NB4 (cell line): Measurements from ENCODE around the gene ADAMTSL2.

Source experiments
- DNase-seq: peaks from one replicate; pipeline ENCODE4 v3.0.0; 2010; ENCODE audit warnings: low read depth
- H3K4me3 ChIP-seq: one replicate; pipeline ENCODE4 v1.5.1; 2011; ENCODE audit warnings: mild to moderate bottlenecking, low read depth, low read length, moderate library complexity
- MYC ChIP-seq: IDR thresholded peaks from 2 replicates; pipeline ENCODE4 v1.6.1; 2011; ENCODE audit warnings: low read depth, low read length
- POLR2A ChIP-seq: IDR thresholded peaks from 2 replicates; pipeline ENCODE4 v1.6.1; 2011; ENCODE audit warnings: mild to moderate bottlenecking; ENCODE audit not compliant: insufficient read length; ENCODE audit errors: extremely low read depth
- TF ChIP-seq, protein P1 (sequence below): IDR thresholded peaks from 2 replicates; pipeline ENCODE4 v1.6.1; 2011; ENCODE audit warnings: low read depth, low read length
- TF ChIP-seq, protein P2 (sequence below): IDR thresholded peaks from one replicate; pipeline ENCODE4 v1.5.1; 2012; ENCODE audit warnings: low read depth, low read length

The ADAMTSL2 gene

DNA sequence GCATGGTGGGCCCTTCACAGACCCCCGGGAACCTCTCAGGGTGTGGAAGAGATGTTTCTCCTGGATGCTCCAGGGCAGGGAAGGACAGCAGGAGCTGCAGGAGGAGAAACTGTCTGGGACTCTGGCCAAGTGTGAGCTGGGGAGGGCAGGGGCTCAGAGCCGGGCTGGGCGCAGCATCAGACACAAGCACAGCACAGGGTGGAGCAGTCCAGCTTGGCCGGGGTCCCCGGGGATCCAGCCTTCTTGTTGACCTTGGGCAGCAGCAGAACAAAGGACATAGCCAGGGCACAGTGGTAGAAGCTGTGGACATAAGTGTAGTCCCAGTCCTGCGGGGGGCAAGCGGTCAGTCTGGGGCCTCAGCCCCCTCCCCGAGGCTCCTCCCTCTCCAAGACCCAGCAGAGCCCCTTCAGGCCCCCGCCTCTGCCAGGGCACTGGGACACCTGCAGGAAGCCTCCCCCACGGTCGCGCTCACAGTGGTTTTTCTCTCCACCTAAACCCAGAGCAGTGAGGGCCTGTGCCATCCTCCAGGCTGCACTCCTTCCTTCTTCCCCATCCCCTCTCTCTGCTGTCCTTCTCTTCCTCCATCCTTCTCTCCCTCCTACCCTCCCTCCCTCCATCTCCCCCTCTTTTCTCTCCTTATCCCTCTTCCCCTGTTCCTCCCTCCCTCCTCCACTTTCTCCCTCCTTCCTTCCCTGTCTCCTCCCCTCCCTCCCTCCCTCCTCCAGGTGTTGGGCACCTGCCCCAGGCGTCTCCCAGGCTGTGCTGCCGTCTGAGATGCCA lies 19.9 kb upstream of the ADAMTSL2 start:
- no peak for DNase-seq
- H3K4me3 ChIP-seq, result no peak overlapping the region
- TF ChIP-seq MYC, result no peak
- TF ChIP-seq POLR2A, result no peak
- TF ChIP-seq, protein P1, sequence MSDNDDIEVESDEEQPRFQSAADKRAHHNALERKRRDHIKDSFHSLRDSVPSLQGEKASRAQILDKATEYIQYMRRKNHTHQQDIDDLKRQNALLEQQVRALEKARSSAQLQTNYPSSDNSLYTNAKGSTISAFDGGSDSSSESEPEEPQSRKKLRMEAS, result no peak
- TF ChIP-seq, protein P2, sequence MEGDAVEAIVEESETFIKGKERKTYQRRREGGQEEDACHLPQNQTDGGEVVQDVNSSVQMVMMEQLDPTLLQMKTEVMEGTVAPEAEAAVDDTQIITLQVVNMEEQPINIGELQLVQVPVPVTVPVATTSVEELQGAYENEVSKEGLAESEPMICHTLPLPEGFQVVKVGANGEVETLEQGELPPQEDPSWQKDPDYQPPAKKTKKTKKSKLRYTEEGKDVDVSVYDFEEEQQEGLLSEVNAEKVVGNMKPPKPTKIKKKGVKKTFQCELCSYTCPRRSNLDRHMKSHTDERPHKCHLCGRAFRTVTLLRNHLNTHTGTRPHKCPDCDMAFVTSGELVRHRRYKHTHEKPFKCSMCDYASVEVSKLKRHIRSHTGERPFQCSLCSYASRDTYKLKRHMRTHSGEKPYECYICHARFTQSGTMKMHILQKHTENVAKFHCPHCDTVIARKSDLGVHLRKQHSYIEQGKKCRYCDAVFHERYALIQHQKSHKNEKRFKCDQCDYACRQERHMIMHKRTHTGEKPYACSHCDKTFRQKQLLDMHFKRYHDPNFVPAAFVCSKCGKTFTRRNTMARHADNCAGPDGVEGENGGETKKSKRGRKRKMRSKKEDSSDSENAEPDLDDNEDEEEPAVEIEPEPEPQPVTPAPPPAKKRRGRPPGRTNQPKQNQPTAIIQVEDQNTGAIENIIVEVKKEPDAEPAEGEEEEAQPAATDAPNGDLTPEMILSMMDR, result no peak

DNA sequence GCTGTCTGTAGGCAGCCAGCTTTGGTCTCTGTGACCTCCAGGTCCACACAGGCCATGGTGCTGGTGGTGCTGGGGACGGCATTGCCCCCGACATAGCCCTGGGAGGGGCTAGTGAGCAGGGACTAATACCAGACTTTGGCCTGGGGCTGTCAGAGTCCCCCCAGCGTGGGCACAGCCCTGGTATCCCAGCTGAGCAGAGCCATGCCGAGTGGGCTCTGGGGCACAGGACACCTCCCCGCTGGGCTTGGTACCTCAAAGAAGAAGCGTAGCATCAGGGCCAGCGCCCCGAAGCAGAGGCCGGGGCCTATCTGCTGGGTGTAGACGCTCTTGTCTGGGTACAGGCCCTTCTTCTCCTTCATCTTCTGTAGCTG lies 19.3 kb upstream of the ADAMTSL2 start:
- no peak overlapping the region for H3K4me3 ChIP-seq
- TF ChIP-seq MYC, result no peak
- TF ChIP-seq, protein P2, result no peak
- TF ChIP-seq, protein P1, result no peak
- no peak for TF ChIP-seq POLR2A
- no peak for DNase-seq

DNA sequence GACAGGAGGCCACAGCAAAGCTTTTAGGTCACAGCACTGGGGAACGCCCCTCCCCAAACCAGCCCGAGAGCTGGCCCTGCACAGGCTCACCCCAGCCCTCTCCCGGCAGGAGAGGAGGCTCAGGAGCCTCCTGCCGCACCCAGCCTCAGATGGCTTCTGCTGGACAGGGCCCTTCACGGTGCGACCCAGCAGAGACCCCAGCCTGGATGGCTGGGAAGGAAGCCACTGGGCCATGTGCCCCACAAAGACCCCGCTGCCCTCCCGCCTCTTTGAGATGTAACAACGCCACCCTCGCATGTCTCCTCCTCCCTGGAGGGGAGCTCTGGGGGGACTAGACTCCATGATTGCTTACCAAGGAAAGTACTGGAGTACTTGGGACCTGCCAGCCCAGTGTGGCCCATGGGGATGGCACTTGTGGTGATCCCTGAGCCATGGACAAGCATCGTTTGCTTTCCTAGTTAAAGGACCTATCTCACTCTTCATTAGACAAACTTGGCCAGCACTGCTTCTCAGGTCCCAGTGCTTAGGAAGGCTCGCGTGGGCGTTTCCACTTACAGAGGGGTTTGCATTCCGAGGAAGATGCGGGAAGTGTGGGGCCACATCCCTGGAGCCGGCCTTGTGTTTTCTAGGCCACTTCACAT lies 18.8 kb upstream of the ADAMTSL2 start:
- DNase-seq, result no peak
- TF ChIP-seq MYC (no peak), POLR2A (no peak)
- TF ChIP-seq, protein P2, result no peak
- no peak overlapping the region for H3K4me3 ChIP-seq

DNA sequence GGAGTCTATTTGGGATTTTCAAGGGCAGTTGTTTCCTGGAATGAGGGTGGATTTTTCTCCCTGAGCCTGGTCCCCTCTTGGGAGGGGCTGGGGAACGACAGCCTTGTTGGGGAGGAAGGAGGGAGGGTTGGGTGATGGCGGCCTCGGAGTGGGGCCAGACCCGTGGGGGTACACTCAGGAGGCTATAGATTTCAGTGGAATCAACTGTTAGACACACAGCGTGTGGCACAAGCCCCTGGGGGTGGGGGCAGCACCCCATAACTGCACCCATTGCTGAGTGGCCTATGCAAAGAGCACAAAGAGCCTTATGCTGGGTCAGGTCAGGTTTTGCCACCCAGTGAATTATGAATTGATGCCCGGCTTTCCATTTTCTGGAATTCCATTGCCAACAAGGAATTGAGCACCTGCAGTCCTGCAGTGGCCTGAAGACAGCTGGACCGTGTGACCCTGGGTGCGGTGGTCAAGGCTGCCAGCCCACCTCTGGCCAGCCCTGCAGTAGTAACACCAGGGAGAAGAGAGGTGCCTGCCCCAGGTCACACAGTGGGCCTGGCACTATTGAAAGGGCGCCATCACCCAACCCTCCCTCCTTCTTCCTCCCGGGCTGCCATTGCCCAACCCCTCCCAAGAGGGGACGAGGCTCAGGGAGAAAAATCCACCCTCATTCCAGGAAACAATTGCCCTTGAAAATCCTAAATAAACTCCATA lies 18.1 kb upstream of the ADAMTSL2 start:
- TF ChIP-seq MYC (no peak), POLR2A (no peak)
- TF ChIP-seq, protein P2, result no peak
- TF ChIP-seq, protein P1, result no peak
- no peak overlapping the region for H3K4me3 ChIP-seq
- DNase-seq, result no peak

DNA sequence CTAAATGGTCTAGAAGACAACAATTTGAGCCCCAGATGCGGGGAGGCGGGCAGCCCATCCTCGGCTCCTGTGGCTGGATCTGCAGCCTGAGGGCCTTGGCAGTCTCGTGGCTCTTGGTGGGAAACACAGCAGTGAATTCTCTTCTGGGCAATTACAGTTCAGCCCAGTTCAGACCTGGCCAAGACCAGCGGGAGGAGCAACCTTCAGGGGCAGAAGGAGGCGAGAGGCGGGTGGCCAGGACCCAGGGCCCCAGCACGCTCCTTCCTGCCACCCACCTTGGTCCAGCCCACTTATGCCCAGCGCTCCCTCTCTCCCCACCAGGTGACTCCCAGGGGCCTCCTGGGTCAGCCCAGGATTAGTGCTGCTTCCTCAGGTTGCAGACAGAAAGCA lies 17.5 kb upstream of the ADAMTSL2 start:
- DNase-seq, result no peak
- H3K4me3 ChIP-seq, result no peak overlapping the region
- TF ChIP-seq MYC (no peak), POLR2A (no peak)
- TF ChIP-seq, protein P1, result no peak
- TF ChIP-seq, protein P2, result no peak
